WTC11 (cell line): ENCODE results near the gene SNRPE. TPM values are rescaled to one million over a fixed set of nuclear protein-coding genes. Genes with fewer than 3 reads are reported as not detected.
"Not testable (repeated sequence)": the region's sequence is repeated elsewhere in the genome, so short reads cannot be mapped to it uniquely, and the experiment has no call there.

Source experiments
- ATAC-seq: fragments of 200-7000 bp; cut with Tn5 transposase; 2 replicates; pipeline ENCODE4 v1.10.0; 2021; ENCODE audit warnings: mild to moderate bottlenecking, moderate library complexity
- CTCF ChIA-PET: fragments of 300-600 bp; sonication (Branson Sonifier 250); formaldehyde crosslinking; loops from one replicate; lab custom pipeline; 2021; ENCODE audit warnings: antibody characterized with exemption; lab: Charles Lee
- POLR2A ChIA-PET: fragments of 350-600 bp; sonication (Branson Sonifier 250); formaldehyde crosslinking; loops from one replicate; lab custom pipeline; 2021; ENCODE audit warnings: antibody characterized with exemption; lab: Charles Lee
- DNase-seq: peaks from one replicate; pipeline ENCODE4 v3.0.0; 2021; ENCODE audit warnings: low spot score
- H3K27ac Mint-ChIP-seq: 2 replicates; pipeline ENCODE4 v1.8.0; 2021; ENCODE audit warnings: mixed read lengths
- H3K27me3 Mint-ChIP-seq: 2 replicates; pipeline ENCODE4 v1.8.0; 2021; ENCODE audit warnings: low read depth, mild to moderate bottlenecking, moderate library complexity, mixed read lengths
- H3K36me3 Mint-ChIP-seq: 2 replicates; pipeline ENCODE4 v1.8.0; 2021; ENCODE audit warnings: mixed read lengths
- H3K4me1 Mint-ChIP-seq: 2 replicates; pipeline ENCODE4 v1.8.0; 2022; ENCODE audit warnings: mixed read lengths
- H3K4me3 Mint-ChIP-seq: 2 replicates; pipeline ENCODE4 v1.8.0; 2021; ENCODE audit warnings: mild to moderate bottlenecking, moderate library complexity, mixed read lengths
- H3K9me3 Mint-ChIP-seq: 2 replicates; pipeline ENCODE4 v1.8.0; 2021; ENCODE audit warnings: mixed read lengths
- CDX4 ChIP-seq: fragments of 250-450 bp; sonication (Bioruptor Pico); IDR thresholded peaks from 2 replicates; pipeline ENCODE4 v1.9.0; 2021; ENCODE audit warnings: moderate library complexity, mild to moderate bottlenecking, inconsistent platforms, borderline replicate concordance
- JAZF1 ChIP-seq: fragments of 250-450 bp; sonication (Bioruptor Pico); IDR thresholded peaks from 2 replicates; pipeline ENCODE4 v1.9.0; 2021; ENCODE audit warnings: moderate library complexity, mild to moderate bottlenecking, inconsistent platforms
- MXD4 ChIP-seq: fragments of 250-450 bp; sonication (Bioruptor Pico); IDR thresholded peaks from 2 replicates; pipeline ENCODE4 v1.8.0; 2021; ENCODE audit warnings: mild to moderate bottlenecking, moderate library complexity, borderline replicate concordance
- NFYB ChIP-seq: sonication (generic); formaldehyde crosslinking; conservative IDR thresholded peaks from 2 replicates; pipeline ENCODE4 v1.8.0; 2022; ENCODE audit warnings: low read depth, missing genetic modification reagents
- NR3C1 ChIP-seq: sonication (generic); formaldehyde crosslinking; conservative IDR thresholded peaks from 2 replicates; pipeline ENCODE4 v1.8.1; 2023; ENCODE audit warnings: low read depth, mild to moderate bottlenecking, missing genetic modification reagents
- RORB ChIP-seq: fragments of 250-450 bp; sonication (Bioruptor Pico); IDR thresholded peaks from 2 replicates; pipeline ENCODE4 v1.9.0; 2021; ENCODE audit warnings: mild to moderate bottlenecking
- SOX15 ChIP-seq: fragments of 250-450 bp; sonication (Bioruptor Pico); IDR thresholded peaks from 2 replicates; pipeline ENCODE4 v1.9.0; 2021; ENCODE audit warnings: mild to moderate bottlenecking
- TEAD4 ChIP-seq: sonication (generic); formaldehyde crosslinking; IDR thresholded peaks from 2 replicates; pipeline ENCODE4 v1.8.0; 2022; ENCODE audit warnings: mild to moderate bottlenecking, missing genetic modification reagents
- USF2 ChIP-seq: sonication (generic); formaldehyde crosslinking; IDR thresholded peaks from 2 replicates; pipeline ENCODE4 v1.8.1; 2023; ENCODE audit warnings: mild to moderate bottlenecking, missing genetic modification reagents, moderate library complexity
- ZBTB21 ChIP-seq: sonication (generic); formaldehyde crosslinking; IDR thresholded peaks from 2 replicates; pipeline ENCODE4 v1.8.1; 2023; ENCODE audit warnings: mild to moderate bottlenecking, missing genetic modification reagents, borderline replicate concordance
- ZNF317 ChIP-seq: sonication (generic); formaldehyde crosslinking; IDR thresholded peaks from 2 replicates; pipeline ENCODE4 v1.8.1; 2023; ENCODE audit warnings: low read depth, mild to moderate bottlenecking, moderate library complexity, missing genetic modification reagents, borderline replicate concordance
- total RNA-seq: library from RNA; stranded (reverse); gene quantifications from 3 replicates; pipeline ENCODE4 v1.2.3, GENCODE V29; 2021
- TF ChIP-seq, protein P1 (sequence below): sonication (generic); formaldehyde crosslinking; IDR thresholded peaks from 2 replicates; pipeline ENCODE4 v1.8.1; 2023; ENCODE audit warnings: mild to moderate bottlenecking, moderate library complexity, missing genetic modification reagents
- TF ChIP-seq, protein P2 (sequence below): sonication (generic); formaldehyde crosslinking; IDR thresholded peaks from 2 replicates; pipeline ENCODE4 v1.8.1; 2023; ENCODE audit warnings: mild to moderate bottlenecking, missing genetic modification reagents
- TF ChIP-seq, protein P3 (sequence below): fragments of 200-600 bp; IDR thresholded peaks from 2 replicates; pipeline ENCODE4 v1.8.0; 2022; ENCODE audit warnings: antibody characterized with exemption
- TF ChIP-seq, protein P4 (sequence below): sonication (generic); formaldehyde crosslinking; IDR thresholded peaks from 2 replicates; pipeline ENCODE4 v1.8.1; 2022; ENCODE audit warnings: low read depth, mild to moderate bottlenecking, moderate library complexity, missing genetic modification reagents, borderline replicate concordance
- TF ChIP-seq, protein P5 (sequence below): sonication (generic); formaldehyde crosslinking; IDR thresholded peaks from 2 replicates; pipeline ENCODE4 v1.8.0; 2022; ENCODE audit warnings: mild to moderate bottlenecking, missing genetic modification reagents

The SNRPE gene
- total RNA-seq, 1 experiment from 2014 or later = 260 TPM

DNA sequence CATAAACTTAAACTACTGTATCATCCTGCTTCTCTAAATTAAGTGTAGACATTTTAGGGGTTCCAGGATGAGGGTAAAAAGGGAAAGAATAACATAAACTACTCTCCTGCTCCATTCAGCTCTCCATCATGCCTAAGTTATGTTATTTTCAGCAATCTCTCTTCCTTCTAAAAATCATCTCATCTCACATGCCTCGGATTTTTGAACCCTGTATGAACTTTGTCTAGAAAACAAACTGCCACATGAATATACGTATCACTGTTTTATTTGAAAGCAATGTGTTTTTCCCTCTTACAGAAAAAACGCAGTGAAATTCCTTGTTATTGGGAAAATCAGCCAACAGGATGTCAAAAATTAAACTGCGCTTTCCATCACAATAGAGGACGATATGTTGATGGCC lies 33.4 kb upstream of the SNRPE start:
- H3K27me3 Mint-ChIP-seq = no peaks in the 10 kb centered on the region
- no peak for ATAC-seq
- peaks cover 5% of the 10 kb centered on the region for H3K4me1 Mint-ChIP-seq
- H3K4me3 Mint-ChIP-seq = no peak overlapping the region
- CTCF ChIA-PET = no interaction called here
- no peak for DNase-seq
- H3K36me3 Mint-ChIP-seq = peaks cover 62% of the 10 kb centered on the region
- TF ChIP-seq, protein P1, sequence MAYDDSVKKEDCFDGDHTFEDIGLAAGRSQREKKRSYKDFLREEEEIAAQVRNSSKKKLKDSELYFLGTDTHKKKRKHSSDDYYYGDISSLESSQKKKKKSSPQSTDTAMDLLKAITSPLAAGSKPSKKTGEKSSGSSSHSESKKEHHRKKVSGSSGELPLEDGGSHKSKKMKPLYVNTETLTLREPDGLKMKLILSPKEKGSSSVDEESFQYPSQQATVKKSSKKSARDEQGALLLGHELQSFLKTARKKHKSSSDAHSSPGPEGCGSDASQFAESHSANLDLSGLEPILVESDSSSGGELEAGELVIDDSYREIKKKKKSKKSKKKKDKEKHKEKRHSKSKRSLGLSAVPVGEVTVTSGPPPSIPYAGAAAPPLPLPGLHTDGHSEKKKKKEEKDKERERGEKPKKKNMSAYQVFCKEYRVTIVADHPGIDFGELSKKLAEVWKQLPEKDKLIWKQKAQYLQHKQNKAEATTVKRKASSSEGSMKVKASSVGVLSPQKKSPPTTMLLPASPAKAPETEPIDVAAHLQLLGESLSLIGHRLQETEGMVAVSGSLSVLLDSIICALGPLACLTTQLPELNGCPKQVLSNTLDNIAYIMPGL (CRISPR knock-in tag) = no peak
- TF ChIP-seq JAZF1 (CRISPR knock-in tag) (no peak), RORB (CRISPR knock-in tag) (no peak), USF2 (CRISPR knock-in tag) (no peak)
- no peak overlapping the region for H3K27ac Mint-ChIP-seq
- POLR2A ChIA-PET = no interaction called here
- no peaks in the 10 kb centered on the region for H3K9me3 Mint-ChIP-seq

DNA sequence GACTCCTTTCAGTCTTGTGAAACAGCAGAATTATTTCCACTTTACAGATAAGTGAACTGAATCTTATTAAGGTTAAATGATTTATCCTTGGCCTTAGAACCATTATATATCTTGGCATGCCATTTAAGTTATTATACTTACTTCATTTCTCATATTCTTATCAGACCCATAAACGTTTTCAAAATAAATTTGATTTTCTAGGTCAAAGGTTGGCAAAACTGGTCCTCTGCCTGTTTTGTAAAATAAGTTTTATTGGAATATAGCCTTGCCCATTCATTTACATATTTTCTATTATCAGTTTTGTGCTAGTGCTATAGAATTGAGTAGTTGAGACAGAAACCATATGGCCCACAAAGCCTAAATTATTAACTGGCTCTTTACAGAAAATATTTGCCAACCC lies 32.9 kb upstream of the SNRPE start:
- ChIA-PET POLR2A (no interaction called here), CTCF (no interaction called here)
- H3K4me1 Mint-ChIP-seq = peaks cover 5% of the 10 kb centered on the region
- no peaks in the 10 kb centered on the region for H3K27me3 Mint-ChIP-seq
- peaks cover 58% of the 10 kb centered on the region for H3K36me3 Mint-ChIP-seq
- no peak overlapping the region for H3K4me3 Mint-ChIP-seq
- TF ChIP-seq ZNF317 = no peak
- TF ChIP-seq NFYB = no peak
- no peaks in the 10 kb centered on the region for H3K9me3 Mint-ChIP-seq
- H3K27ac Mint-ChIP-seq = no peak overlapping the region
- ATAC-seq (no peak), DNase-seq (no peak)

- CTCF ChIA-PET, ATAC-seq: not testable (repeated sequence)
- H3K36me3 Mint-ChIP-seq = peaks cover 62% of the 10 kb centered on the region
Measured at GRCh38 chr1:203829247-203829646, 32.2 kb upstream of the SNRPE start.

DNA sequence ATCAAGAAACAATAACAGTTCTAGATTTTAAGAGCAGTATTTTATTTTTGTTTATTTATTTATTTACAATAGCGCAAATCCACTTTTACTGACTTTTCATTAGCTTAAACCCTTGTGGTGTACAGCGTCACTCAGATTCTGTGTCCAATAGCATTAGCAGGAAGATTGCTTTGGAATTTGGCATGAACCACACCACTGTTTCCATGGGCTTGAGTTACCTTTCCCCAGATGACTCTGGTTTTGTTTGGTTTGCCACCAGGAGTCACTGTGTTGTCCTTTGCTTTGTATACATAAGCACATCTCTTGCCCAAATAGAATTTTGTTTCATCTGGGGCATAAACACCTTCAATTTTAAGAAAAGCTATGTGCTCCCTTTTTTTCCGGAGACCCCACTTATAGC lies 25.9 kb upstream of the SNRPE start:
- Mint-ChIP-seq H3K27me3 (no peaks in the 10 kb centered on the region), H3K27ac (no peak overlapping the region), H3K4me3 (no peak overlapping the region), H3K9me3 (peaks cover 19% of the 10 kb centered on the region), H3K4me1 (no peaks in the 10 kb centered on the region), H3K36me3 (peaks cover 73% of the 10 kb centered on the region)
- ChIA-PET POLR2A (no interaction called here), CTCF (no interaction called here)
- ATAC-seq = no peak
- no peak for TF ChIP-seq TEAD4 (CRISPR knock-in tag)
- TF ChIP-seq, protein P2, sequence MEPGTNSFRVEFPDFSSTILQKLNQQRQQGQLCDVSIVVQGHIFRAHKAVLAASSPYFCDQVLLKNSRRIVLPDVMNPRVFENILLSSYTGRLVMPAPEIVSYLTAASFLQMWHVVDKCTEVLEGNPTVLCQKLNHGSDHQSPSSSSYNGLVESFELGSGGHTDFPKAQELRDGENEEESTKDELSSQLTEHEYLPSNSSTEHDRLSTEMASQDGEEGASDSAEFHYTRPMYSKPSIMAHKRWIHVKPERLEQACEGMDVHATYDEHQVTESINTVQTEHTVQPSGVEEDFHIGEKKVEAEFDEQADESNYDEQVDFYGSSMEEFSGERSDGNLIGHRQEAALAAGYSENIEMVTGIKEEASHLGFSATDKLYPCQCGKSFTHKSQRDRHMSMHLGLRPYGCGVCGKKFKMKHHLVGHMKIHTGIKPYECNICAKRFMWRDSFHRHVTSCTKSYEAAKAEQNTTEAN (CRISPR knock-in tag) = no peak
- TF ChIP-seq, protein P3, sequence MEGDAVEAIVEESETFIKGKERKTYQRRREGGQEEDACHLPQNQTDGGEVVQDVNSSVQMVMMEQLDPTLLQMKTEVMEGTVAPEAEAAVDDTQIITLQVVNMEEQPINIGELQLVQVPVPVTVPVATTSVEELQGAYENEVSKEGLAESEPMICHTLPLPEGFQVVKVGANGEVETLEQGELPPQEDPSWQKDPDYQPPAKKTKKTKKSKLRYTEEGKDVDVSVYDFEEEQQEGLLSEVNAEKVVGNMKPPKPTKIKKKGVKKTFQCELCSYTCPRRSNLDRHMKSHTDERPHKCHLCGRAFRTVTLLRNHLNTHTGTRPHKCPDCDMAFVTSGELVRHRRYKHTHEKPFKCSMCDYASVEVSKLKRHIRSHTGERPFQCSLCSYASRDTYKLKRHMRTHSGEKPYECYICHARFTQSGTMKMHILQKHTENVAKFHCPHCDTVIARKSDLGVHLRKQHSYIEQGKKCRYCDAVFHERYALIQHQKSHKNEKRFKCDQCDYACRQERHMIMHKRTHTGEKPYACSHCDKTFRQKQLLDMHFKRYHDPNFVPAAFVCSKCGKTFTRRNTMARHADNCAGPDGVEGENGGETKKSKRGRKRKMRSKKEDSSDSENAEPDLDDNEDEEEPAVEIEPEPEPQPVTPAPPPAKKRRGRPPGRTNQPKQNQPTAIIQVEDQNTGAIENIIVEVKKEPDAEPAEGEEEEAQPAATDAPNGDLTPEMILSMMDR = no peak
- DNase-seq = no peak

More at GRCh38 chr1:203829247-203829646, 32.2 kb upstream of the SNRPE start:
- H3K27me3 Mint-ChIP-seq, H3K4me1 Mint-ChIP-seq, POLR2A ChIA-PET, H3K27ac Mint-ChIP-seq, DNase-seq, H3K4me3 Mint-ChIP-seq, H3K9me3 Mint-ChIP-seq: not testable (repeated sequence)

GRCh38 chr1:203839081-203839480 lies 22.3 kb upstream of the SNRPE start:
- ATAC-seq (no peak), DNase-seq (no peak)
- Mint-ChIP-seq H3K4me3 (no peak overlapping the region), H3K36me3 (peaks cover 85% of the 10 kb centered on the region), H3K9me3 (peaks cover 31% of the 10 kb centered on the region), H3K27ac (no peak overlapping the region), H3K27me3 (no peaks in the 10 kb centered on the region), H3K4me1 (peaks cover 7% of the 10 kb centered on the region)
- TF ChIP-seq CDX4 = no peak
- TF ChIP-seq, protein P4, sequence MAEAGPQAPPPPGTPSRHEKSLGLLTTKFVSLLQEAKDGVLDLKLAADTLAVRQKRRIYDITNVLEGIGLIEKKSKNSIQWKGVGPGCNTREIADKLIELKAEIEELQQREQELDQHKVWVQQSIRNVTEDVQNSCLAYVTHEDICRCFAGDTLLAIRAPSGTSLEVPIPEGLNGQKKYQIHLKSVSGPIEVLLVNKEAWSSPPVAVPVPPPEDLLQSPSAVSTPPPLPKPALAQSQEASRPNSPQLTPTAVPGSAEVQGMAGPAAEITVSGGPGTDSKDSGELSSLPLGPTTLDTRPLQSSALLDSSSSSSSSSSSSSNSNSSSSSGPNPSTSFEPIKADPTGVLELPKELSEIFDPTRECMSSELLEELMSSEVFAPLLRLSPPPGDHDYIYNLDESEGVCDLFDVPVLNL (CRISPR knock-in tag) = no peak
- TF ChIP-seq SOX15 (CRISPR knock-in tag) = no peak
- TF ChIP-seq NR3C1 = no peak
- no peak for TF ChIP-seq MXD4 (CRISPR knock-in tag)
- TF ChIP-seq, protein P5, sequence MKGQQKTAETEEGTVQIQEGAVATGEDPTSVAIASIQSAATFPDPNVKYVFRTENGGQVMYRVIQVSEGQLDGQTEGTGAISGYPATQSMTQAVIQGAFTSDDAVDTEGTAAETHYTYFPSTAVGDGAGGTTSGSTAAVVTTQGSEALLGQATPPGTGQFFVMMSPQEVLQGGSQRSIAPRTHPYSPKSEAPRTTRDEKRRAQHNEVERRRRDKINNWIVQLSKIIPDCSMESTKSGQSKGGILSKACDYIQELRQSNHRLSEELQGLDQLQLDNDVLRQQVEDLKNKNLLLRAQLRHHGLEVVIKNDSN (CRISPR knock-in tag) = no peak
- no peak for TF ChIP-seq ZBTB21 (CRISPR knock-in tag)
- POLR2A ChIA-PET = no interaction called here
- CTCF ChIA-PET = no interaction called here
